OCI-LY7 (cell line): Measurements from ENCODE around the gene KRT6B.

ENCODE experiments used
- CTCF ChIP-seq: fragments of 200-600 bp; sonication (generic); conservative IDR thresholded peaks from 2 replicates; pipeline ENCODE4 v1.5.1; 2014; ENCODE audit warnings: mild to moderate bottlenecking, antibody characterized with exemption, low read length, moderate library complexity, mixed read lengths
- EZH2phosphoT487 ChIP-seq: fragments of 200-600 bp; sonication (generic); IDR thresholded peaks from 2 replicates; pipeline ENCODE4 v1.6.1; 2018; ENCODE audit warnings: low read depth, borderline replicate concordance, mild to moderate bottlenecking, mixed run types, antibody characterized with exemption, low read length, moderate library complexity, mixed read lengths

DNA sequence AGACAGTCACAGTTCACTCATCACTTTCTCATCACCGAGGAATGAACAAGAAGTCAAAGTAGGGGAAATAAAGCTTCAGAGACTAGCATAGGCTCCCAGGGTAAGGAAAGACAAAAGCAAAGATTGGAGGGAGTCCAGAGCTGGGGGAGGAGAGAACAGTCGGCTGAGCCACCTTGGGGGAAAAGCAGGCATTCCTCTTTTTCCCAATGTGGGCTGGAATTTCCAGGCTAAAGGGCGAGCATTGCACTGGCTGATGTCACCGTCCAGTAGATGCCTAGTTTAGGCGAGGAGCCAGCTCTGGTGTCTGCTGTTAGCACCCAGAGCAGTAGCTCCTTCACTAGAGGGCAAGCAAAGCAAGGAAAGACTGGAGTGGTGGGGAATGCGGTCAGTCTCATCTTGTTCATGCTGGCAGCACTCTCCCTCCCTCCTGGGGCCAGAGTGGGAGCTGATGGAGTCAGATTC is 9.3 kb downstream of the KRT6B start:
- TF ChIP-seq CTCF, result no peak
- no peak for TF ChIP-seq EZH2phosphoT487
